Measurements from ENCODE around the gene IFT80.
"Not testable (repeated sequence)": the region's sequence is repeated elsewhere in the genome, so short reads cannot be mapped to it uniquely, and the experiment has no call there.

IFT80 gene

DNA sequence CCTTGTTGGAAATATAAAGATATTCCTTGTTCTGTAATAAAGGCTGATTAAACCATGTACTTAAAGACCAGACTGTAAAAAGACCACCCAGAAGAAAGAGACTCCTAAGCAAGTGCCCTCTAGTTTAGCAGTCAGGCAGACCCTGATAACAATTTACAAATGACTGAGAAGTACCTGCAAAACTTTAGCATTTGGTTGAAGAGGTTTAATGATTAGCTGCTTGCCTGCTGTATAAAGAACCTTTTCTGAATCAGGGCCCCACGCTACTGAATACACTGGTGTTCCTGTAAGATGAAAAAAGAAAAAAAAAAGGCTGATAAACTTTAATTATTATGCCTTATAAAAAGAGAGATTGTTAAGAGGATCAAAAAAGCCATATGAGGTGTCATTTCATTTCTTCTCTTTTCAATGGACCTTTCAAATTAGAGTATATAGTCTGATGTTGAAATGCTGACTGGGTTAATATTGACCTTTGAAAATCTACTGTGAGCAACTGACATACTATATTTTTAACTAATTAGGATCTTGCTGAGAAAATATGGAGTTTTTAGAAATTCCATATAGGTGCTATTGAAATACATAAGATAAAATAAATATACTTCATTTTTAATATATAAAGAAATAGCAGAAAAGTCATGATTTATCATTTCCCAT, 33.0 kb downstream of the IFT80 start:
- DNase-seq (ENCODE audit: low spot score): no peak

DNA sequence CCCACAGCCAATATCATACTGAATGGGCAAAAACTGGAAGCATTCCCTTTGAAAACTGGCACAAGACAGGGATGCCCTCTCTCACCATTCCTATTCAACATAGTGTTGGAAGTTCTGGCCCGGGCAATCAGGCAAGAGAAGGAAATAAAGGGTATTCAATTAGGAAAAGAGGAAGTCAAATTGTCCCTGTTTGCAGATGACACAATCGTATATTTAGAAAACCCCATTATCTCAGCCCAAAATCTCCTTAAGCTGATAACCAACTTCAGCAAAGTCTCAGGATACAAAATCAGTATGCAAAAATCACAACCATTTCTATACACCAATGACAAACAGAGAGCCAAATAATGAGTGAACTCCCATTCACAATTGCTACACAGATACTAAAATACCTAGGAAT, 36.1 kb downstream of the IFT80 start:
- DNase-seq (ENCODE audit: low spot score): not testable (repeated sequence)

DNA sequence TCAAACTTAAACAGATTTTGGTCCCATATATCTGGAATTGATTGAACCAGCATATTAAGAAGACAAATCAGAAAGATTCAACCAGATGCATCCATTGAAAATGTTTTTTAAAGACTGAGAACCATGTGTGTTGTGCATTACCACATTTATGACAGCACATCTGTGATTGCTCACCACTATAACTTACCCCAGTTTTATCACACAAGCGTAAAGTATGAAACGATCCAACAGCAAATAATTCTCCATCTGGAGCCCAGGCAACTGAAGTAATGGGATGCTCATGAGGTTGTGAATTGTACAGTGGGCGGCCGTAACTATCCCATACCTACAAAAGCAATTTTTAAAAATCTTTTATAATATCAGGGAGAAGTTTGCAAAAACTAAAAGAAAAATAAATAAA, 43.2 kb downstream of the IFT80 start:
- no peak for DNase-seq (ENCODE audit: low spot score)

DNA sequence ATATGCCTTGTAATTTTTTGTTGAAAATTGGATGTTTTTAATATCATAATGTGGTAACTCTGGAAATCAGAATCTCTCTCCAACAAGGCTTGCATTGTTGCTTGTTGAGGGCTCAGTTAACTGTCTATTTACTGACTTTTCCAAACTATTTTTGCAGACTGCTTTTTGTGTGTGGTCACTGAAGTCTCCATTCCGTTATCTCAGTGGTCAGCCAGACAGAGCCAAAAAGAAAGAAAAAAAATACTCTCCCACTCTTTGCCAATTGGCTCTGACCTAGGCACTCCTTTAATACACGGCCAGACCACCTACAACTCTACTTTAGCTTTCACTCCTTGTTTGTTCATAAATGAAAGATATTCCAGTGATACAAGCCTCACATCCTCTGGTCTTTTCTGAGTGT, 52.5 kb downstream of the IFT80 start:
- no peak for DNase-seq (ENCODE audit: low spot score)

DNA sequence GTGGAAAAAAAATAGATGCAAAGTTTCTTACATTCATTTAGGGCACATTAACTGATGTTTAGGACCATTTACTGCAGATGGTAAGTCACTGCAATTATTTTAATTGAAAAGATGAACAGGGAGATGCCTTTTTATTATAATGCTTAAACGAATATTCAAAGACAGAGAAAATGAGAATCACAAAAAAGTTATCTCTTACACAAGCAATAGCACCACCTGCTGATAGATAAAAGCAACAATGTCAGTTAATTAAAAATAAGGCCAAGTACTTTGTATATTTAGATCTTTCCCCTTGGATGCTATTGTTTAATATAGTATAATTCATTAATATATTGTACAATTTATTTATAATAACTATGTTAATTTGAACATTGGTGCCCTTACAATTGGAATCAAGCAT, 55.9 kb downstream of the IFT80 start:
- DNase-seq (ENCODE audit: low spot score): peak; percentile 20

DNA sequence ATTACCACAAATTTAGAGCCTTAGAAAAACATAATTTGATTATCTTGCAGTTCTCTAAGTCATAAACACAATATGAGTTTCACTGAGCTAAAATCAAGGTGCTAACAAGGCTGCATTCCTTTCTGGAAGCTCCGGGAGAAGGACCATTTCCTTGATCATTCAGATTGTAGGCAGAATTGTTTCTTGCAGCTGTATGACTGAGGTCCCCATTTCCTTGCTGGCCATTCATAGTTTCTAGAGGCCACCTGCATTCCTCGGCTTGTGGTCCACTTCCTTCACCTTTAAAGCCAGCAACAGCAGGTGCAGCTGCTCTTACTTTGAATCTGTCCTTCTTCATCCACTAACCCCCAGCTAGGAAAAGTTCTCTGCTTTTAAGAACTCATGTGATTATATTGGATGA, 58.7 kb downstream of the IFT80 start:
- no peak for DNase-seq (ENCODE audit: low spot score)

DNA sequence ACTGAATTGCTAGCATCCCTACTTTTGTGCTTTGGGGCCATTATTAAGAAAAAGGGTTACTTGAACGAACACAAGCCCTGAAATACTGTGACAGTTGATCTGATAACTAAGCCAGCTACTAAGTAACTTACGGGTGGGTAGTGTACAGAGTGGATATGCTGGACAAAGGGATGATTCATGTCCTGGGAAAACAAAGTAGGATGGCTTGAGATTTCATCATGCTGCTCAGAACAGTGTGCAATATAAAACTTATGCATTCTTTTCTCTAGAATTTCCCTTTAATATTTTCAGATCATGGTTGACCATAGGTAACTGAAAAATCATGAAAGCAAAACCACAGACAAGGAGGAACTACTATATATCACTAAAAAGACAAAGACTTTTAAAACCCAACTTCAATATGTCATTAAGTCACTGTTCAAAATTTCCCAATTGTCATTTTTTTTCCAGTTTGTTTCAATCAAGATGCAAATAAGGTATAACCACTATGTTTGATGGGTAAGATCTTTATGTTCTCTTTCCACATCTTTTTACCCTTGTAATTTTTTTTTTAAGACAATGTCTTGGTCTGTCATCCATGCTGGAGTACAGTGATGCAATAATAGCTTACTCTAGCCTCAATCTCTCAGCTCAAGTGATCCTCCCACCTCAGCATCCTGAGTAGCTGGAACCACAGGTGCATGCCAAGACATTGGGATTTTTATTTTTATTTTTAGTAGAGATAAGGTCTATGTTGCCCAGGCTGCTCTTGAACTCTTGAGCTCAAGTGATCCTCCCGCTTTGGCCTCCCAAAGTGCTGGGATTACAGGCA, 67.7 kb downstream of the IFT80 start:
- DNase-seq (ENCODE audit: low spot score): peak; percentile 14

DNA sequence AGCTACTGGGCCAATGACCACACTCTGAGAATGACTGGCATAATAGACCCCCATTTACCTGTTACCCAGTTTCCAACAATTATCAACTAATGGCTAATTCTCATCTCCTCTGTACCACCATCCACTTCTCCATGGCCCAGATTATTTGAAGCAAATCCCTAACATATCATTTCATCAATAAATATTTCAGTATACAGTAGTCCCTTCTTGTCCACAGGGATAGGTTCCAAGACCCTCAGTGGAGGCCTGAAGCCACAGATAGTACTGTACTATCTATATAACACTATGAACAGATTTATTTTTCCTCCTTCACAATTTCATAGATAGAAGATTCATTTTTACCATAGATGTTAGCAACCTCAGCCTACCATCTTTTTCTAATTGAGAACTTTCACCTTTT, 68.3 kb downstream of the IFT80 start:
- DNase-seq (ENCODE audit: low spot score): no peak

DNA sequence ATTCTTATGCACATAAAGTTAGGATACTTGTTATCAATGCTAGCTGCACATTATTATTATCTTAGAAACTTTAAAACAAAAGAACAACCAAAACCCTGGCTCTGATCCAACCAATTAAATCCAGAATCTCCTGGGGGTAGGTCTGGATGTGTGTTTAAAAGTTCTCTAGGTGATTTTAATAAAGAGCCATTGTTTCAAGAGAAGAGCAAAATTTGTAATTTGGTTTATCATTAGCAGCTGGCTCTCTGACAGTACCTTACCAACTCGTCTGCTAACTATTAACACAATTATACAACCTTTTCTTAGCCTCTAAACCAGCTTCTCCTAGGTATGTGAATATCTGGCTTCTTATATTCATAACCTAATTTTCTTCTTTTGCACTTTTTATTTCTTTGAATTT, 68.9 kb downstream of the IFT80 start:
- no peak for DNase-seq (ENCODE audit: low spot score)

DNA sequence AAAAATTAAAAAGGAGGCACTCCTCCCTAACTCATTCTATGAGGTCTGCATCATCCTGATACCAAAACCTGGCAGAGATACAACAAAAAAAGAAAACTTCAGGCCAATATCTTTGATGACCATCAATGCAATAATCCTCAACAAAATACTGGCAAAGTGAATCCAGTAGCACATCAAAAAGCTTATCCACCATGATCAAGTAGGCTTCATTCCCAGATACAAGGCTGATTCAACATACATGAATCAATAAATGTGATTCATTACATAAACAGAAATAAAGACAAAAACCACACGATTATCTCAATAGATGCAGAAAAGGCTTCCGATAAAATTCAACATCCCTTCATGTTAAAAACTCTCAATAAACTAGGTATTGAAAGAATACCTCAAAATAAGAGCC, 72.7 kb downstream of the IFT80 start:
- not testable (repeated sequence) for DNase-seq (ENCODE audit: low spot score)

DNA sequence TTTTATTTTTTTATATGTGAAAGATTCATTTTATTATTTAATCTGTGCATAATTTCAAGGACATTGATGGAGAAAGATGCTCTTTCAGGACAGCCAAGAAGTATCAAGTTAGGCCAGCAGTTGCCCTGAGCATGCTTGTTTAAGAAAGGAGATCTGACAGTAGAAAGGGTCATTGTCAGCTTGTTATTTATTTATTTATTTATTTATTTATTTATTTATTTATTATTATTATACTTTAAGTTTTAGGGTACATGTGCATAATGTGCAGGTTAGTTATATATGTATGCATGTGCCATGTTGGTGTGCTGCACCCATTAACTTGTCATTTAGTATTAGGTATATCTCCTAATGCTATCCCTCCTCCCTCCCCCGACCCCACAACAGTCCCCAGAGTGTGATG, 77.2 kb downstream of the IFT80 start:
- DNase-seq (ENCODE audit: low spot score): not testable (repeated sequence)

DNA sequence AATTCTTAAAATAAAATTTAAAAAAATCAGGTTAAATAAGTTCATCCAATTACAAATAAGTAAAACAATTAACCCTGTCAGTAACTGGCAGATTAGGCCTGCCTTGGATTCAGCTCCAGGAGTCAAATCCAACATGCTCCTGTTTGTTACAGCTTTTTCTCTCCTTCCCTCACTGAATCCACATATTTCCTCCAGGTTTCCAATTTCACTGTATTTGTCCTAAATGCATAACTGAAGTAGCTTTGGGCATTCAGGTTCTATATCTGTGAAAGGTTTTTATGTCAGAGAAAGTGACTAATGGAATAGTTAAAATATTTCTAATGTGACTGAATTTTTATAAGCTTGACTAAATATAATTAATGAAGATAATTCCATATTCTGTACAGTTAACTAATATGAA, 79.7 kb downstream of the IFT80 start:
- DNase-seq (ENCODE audit: low spot score): no peak

DNA sequence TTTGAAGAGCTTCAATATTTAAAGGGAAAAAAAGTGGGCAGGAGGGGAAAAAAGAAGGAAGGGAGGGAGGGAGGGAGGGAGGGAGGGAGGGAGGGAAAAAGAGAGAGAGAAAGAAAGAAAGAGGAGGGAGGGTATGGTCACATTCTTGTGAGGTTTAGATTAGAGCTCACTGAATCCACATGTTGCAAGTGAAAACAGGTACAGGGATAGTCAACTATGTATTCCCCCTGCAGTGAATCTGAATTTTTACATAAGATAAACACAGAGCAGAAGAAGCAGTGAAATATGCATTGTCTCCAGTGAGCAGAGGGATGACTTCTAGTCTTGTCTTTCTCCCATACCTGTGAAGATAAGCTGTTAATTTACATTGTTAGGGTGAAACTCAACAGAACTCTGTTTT, 84.0 kb downstream of the IFT80 start:
- no peak for DNase-seq (ENCODE audit: low spot score)

DNA sequence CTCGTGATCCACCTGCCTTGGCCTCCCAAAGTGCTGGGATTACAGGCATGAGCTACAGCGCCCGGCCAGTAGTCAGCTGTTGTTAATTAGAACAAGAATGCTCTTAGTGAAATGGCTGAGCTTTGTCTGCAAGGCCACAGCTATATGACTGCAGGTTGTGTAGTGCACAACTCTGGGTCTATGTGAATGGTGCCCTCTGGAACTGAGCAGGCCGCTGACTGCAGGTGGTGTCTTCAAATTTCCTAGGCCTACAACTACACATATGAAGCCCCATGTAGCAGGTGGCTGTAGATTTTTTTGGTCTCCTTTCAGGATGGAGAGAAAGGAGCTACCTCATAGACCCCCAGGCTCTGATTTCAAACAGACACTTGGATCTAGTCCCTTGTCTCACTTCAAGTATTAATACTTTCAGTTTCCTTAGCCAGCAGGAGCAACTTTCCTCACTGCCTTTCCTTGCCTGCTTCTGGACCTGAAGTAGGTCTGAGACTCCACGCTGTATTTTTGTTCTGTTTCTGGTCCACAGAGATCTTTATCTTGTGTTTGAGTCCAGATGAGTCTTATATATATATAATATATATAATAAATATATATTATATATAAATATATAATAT, 86.9 kb downstream of the IFT80 start:
- DNase-seq (ENCODE audit: low spot score): no peak

DNA sequence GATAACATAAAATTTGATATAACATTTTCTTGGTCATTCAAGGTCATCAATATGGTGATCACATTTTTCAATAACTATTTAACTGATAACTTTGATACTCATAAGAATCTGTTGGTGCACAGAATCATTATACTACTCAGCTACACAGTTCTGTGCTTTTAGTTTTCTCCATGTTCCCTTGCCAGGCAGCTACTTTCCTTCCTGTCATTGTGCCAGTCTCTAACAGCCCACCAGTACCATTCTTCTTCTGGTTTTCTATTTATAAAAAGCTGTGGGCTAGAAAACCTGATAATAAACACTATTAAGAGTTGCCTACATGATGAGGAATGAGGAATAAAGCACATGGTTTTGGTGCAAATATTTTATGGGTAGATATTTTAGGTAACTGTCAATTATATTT, 96.2 kb downstream of the IFT80 start:
- no peak for DNase-seq (ENCODE audit: low spot score)

DNA sequence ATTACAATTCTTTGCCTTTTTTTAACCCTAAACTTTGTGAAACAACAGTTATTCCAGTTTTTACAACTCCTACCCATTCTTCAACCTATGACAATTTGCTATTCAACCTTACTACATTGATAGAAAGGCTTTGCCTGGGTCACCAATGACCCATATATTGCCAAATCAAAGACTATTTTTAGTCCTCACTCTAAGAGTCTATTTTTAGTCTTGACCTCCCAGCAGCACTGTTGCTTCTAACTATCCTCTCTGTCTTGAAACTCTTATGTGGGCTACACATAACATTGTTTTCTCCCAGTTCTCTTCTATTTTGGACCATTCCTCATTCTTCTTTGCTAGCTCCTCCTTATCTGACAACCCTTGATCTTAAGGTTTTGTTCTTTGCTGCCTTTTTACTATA, 102.4 kb downstream of the IFT80 start:
- DNase-seq (ENCODE audit: low spot score): peak; percentile 9

DNA sequence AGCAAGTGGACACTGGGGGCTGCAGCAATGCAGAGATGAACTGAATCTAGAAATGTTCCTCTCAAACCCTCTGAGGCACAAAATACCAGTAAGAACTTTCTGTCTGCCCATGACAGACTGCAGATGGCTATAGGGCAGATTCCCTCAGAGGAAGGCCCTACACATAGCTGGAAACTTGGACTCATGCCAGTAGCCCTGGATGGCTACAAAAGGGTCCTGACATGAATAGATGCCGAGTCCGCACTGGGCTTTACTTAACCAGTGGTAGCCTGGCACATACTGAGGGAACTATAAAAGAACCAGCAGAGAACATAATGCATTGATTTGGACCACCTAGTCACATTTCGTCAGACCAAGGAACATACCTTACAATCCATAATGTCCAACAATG, 107.1 kb downstream of the IFT80 start:
- no peak for DNase-seq (ENCODE audit: low spot score)

DNA sequence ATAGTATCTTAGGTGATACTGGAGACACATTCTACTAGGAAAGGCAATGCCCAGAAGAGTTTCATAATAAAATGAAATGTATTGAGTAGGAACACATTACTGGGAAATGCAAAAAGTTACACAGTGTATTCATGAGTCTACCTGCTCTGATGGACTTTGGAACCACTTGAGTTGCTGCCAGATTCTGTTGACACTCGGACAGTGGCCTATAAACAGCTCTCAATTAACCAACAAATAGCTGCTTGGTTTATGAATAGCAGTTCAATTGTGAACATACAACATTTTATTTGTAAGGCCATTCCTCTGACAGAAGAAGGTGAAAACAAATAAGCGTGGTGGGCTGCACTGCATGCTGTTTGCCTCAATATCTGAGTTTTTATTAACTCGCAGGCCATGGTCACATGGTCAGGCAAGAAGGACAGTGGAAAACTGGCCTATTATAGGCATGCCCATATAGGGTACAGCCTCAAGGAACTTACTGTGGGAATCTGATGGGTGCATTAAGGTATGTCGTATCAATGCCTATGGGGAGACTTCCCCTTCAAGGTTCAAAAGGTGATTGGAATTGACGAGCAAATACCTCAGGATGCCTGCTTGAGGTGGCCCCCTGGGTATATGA, 107.6 kb downstream of the IFT80 start:
- no peak for DNase-seq (ENCODE audit: low spot score)

DNA sequence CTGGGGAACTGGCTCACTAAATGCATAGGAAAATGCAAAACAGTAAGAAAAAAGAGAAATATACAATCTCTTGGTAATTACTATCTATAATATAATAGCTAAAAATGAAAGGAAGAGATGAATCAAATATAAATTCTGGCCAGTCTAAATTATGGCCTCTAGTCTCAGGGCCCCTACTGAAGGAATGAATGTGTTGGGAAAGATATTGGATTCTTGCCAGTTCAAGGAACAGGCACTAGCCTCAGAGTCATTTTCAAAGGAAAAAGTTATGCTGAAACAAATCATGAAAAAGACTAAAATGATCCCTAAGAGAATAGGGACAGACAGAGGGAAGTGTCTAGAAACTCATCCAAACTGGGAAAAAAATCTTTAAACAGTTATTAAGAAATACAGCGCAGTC, 111.4 kb downstream of the IFT80 start:
- DNase-seq (ENCODE audit: low spot score): peak; percentile 4

DNA sequence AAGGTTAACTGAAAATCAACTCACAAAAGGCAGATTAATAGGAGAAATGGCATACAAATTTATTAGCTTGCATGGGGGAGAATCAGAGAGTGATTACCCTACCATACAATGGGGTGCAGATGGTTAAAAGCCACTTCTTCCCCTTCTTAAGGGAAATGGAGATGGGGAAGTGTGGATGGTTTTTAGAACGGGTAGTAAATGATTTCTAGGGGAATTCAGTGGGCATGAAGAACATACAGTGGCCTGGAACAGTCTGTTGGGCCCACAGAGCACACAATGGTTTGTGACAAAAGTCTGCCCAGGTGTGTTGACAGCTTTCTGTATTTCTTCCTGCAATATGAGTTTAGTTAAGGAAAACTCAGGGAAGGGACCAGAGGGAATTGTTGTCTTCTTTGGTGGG, 112.8 kb downstream of the IFT80 start:
- no peak for DNase-seq (ENCODE audit: low spot score)

DNA sequence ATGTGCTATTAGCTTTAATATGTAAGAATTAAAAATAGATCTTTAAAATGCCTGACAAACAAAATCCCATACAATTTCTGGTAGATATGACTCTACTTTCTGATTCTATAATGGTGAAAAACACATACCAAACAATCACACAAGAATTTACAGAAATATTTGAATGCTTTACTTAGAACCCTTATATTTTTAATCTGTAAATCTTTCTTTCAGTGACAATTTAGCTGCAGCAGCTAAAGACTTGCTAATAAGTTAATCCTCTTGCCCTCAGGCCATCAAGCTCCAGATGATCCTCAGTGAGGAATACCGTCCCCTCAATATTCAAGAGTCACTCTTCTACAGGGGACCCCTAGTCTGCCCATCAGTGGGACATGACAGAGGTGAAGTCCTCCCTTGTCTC, 118.2 kb downstream of the IFT80 start:
- no peak for DNase-seq (ENCODE audit: low spot score)

DNA sequence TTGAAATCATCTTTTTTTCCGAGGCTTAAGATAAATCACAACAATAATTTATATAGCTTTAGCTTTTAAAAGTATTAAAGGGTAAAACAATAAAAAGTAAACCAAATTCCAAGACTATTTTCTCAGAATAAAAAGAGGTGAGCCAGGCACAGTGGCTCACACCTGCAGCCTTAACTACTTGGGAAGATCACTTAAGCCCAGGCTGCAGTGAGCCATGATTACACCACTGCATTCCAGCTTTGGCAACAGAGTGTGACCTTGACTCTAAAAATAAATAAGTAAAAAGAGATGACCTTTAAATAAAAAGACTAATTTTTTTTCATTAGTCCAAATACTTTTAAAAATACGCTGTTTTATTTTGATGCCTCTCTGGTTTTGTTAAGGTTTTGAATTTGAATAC, 119.4 kb downstream of the IFT80 start:
- DNase-seq (ENCODE audit: low spot score): no peak

DNA sequence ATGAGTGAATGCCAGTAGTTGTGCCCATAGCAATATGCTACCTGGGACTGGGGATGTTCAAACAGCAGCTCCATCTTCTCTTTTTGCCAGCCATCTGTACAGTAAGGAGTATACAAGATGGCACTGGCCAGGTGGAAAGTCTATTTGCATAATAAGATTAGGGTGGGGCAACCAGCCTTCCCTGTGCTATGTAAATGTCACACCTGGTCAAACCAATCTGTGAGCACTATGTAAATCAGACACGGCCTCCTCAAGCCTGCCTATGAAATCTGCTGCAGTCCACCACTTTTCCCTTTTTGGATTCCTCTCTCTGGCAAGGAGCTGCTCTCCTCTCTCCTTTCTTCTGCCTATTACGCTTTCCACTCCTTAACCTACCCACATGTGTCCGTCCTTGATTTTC, 120.8 kb downstream of the IFT80 start:
- DNase-seq (ENCODE audit: low spot score): no peak
